Heart left ventricle (tissue), 16 donors: ENCODE data around the gene ANKRD24. TPM values are rescaled to one million over a fixed set of nuclear protein-coding genes. Genes with fewer than 3 reads are reported as not detected.

Source experiments
- ATAC-seq, 4 donors: fragments of 200-7000 bp; cut with Tn5 transposase; one replicate each; pipeline ENCODE4 v1.9.1; 2020 to 2022; ENCODE audit warnings: moderate library complexity in 4 of 4, mild to moderate bottlenecking in 3 of 4, moderate number of reproducible peaks in 1 of 4
- DNase-seq, 5 donors: peaks; one replicate each; pipeline ENCODE4 v3.0.0-alpha.2; 2020
- H3K27ac ChIP-seq, 12 donors: fragments of 200-600 bp; sonication (generic) in 4 of 12; one replicate each; pipeline versions ENCODE4 v1.5.0 to v1.8.0; 2016 to 2022; ENCODE audit warnings: mild to moderate bottlenecking in 2 of 12
- H3K27me3 ChIP-seq, 9 donors: fragments of 200-600 bp; sonication (generic) in 2 of 9; one replicate each; pipeline versions ENCODE4 v1.5.1 to v1.8.0; 2016 to 2022; ENCODE audit warnings: mild to moderate bottlenecking in 3 of 9
- H3K36me3 ChIP-seq, 9 donors: fragments of 200-600 bp; sonication (generic) in 2 of 9; one replicate each; pipeline versions ENCODE4 v1.5.0 to v1.8.0; 2018 to 2022; ENCODE audit warnings: mild to moderate bottlenecking in 2 of 9
- H3K4me1 ChIP-seq, 12 donors: fragments of 200-600 bp; sonication (generic) in 4 of 12; one replicate each; pipeline versions ENCODE4 v1.5.0 to v1.8.0; 2016 to 2022; ENCODE audit warnings: mild to moderate bottlenecking in 3 of 12
- H3K4me3 ChIP-seq, 12 donors: fragments of 200-600 bp; sonication (generic) in 4 of 12; one replicate each; pipeline versions ENCODE4 v1.5.0 to v1.8.0; 2017 to 2022; ENCODE audit warnings: mild to moderate bottlenecking in 9 of 12, moderate library complexity in 4 of 12
- H3K9me3 ChIP-seq, 12 donors: fragments of 200-600 bp; sonication (generic) in 4 of 12; one replicate each; pipeline versions ENCODE4 v1.5.0 to v1.8.0; 2016 to 2022; ENCODE audit warnings: mild to moderate bottlenecking in 1 of 12
- POLR2A ChIP-seq, 2 donors: fragments of 450-650 bp; IDR thresholded peaks; one replicate each; pipeline ENCODE4 v1.6.1; 2017; ENCODE audit warnings: antibody characterized with exemption in 2 of 2, mild to moderate bottlenecking in 2 of 2, moderate library complexity in 2 of 2
- WGBS, 4 donors: extraction: QIAGEN DNeasy Blood & Tissue Kit in 2 of 4; methylation state at CpG; one replicate each; pipeline versions ENCODE4 v1.1.5 to v1.1.7; 2013 to 2018; 5-methylcytosine and 5-hydroxymethylcytosine counted together
- intact Hi-C, 10 donors: fragments of 100-400 bp; cut with DNase I; formaldehyde crosslinking; loops; one replicate each; pipeline versions ENCODE4 v1.11.1 to v1.14.2; 2022
- polyA plus RNA-seq, 2 donors: library from polyadenylated mRNA; stranded (reverse); fragments of 200-250 nt; gene quantifications; one replicate each; pipeline ENCODE4 v1.2.3, GENCODE V29; 2013
- total RNA-seq, 9 donors: library from RNA; depleted of rRNA in 2 of 9; stranded (reverse); fragments of >200 nt in 2 of 9; fragmentation: NEBNext Ultra II Directional in 3 of 9; extraction: Animal tissue kit (Norgen Biotek cat#: 25700) in 3 of 9; gene quantifications; one replicate each; pipeline versions ENCODE4 v1.1.0 to v1.2.4, GENCODE V29; 2016 to 2023
- TF ChIP-seq, protein P1 (sequence below), 12 donors: fragments of 200-600 bp; sonication (generic) in 4 of 12; IDR thresholded peaks; one replicate each; pipeline versions ENCODE4 v1.5.0 to v1.8.0; 2018 to 2022; ENCODE audit warnings: antibody characterized with exemption in 12 of 12, mild to moderate bottlenecking in 5 of 12
- donor health status: ischemic (EF 13 %, LVEDD 7.1; RV severe dilation, severe dysfunction).
- donor health status: healthy with polysubstance abuse.
- donor health status: DM: no; HTN: yes; CAD: no.
- donor health status: DM: no; HTN: no; CAD: no.
- donor health status: ischemic (EF 25% LVEDD 6.9; RV normal size, moderate dysfunction).
- donor health status: ischemic (EF 25% LVEDD 5.7; RV mildly dilated, moderate dysfunction).
- donor health status: healthy.
- donor health status: DM: yes; HTN: yes; CAD: no.
- donor health status: ischemic (EF 35%, LVEDD 5.7; RV mildly dilated, moderate dysfunction).
- donor health status: nonischemic (EF 11% LVEDD 7.7; RV severe dilation, severe dysfunction).
- donor health status: DM: yes; HTN: yes; CAD: no.
- donor health status: PGD.
- donor health status: ischemic (EF 29% LVEDD 5.4; RV normal size, mild dysfunction).
- donor health status: nonischemic (EF 23%, LVEDD 6.1; RV moderate dilation, normal function).

ANKRD24 gene
- total and polyA plus RNA-seq, 11 donors = 0.12 to 1.4 (median 0.38) TPM; not detected in 3

DNA sequence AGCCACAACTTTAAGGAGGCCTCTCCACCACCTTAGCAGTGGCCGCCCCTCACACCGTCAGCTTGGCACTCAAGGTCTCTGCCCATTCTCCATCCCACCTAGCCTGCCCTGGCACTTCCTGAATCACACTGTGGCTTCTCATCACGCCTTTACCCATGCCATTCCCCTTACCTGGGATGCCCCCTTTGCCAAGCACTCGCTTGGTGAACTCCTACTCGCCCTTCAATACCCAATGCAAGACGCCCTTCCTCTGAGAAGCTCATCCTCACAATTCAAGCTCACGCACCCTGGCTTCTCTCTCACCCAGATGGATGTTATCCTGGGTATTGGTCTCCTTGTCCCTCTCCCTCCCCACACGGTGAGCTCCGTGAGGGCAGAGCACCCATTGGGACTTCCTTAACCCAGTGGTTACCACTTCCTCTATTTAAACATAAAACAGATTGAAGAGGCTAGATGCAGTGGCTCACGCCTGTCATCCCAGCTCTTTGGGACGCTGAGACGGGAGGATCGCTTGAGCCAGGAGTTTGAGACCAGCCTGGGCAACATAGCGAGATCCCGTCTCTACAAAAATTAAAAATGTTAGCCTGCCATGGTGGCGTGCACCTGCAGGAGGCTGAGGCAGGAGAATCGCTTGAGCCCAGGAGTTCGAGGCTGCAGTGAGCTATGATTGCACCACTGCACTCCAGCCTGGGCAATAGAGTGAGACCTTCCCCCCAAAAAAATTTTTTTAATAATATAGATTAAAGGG, 83.9 kb downstream of the ANKRD24 start:
- no peak overlapping the region for H3K4me3 ChIP-seq
- ATAC-seq (no peak), DNase-seq (no peak)
- TF ChIP-seq, protein P1, sequence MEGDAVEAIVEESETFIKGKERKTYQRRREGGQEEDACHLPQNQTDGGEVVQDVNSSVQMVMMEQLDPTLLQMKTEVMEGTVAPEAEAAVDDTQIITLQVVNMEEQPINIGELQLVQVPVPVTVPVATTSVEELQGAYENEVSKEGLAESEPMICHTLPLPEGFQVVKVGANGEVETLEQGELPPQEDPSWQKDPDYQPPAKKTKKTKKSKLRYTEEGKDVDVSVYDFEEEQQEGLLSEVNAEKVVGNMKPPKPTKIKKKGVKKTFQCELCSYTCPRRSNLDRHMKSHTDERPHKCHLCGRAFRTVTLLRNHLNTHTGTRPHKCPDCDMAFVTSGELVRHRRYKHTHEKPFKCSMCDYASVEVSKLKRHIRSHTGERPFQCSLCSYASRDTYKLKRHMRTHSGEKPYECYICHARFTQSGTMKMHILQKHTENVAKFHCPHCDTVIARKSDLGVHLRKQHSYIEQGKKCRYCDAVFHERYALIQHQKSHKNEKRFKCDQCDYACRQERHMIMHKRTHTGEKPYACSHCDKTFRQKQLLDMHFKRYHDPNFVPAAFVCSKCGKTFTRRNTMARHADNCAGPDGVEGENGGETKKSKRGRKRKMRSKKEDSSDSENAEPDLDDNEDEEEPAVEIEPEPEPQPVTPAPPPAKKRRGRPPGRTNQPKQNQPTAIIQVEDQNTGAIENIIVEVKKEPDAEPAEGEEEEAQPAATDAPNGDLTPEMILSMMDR (IDR thresholded peaks at IDR 0.05) = no peak
- no peak for TF ChIP-seq POLR2A (IDR thresholded peaks at IDR 0.05)
- intact Hi-C loops = loop anchor here (2.0 to 10.0 kb wide), 7 partner anchors 58 to 258 kb away; partner anchors contain the start of genes CHAF1A (in 3 of the 10) and SH3GL1 (in 3 of the 10)
- H3K4me1 ChIP-seq = peaks cover 0 to 7% (median 0%) of the 10 kb centered on the region in 12 donors
- peaks cover 0 to 95% (median 77%) of the 10 kb centered on the region in 9 donors for H3K36me3 ChIP-seq
- WGBS, 4 donors = 86 to 94% (median 93%) methylated on average over 18 of the region's 18 CpGs
- no peaks in the 10 kb centered on the region for H3K9me3 ChIP-seq
- H3K27ac ChIP-seq = no peak overlapping the region
- no peaks in the 10 kb centered on the region for H3K27me3 ChIP-seq

GRCh38 chr19:4267101-4267900, 84.8 kb downstream of the ANKRD24 start:
- 45 to 53% (median 46%) methylated on average over 21 of the region's 21 CpGs for WGBS, 4 donors
- Histone ChIP-seq H3K4me3 (no peak overlapping the region), H3K27ac (no peak overlapping the region), H3K27me3 (no peaks in the 10 kb centered on the region), H3K4me1 (peaks cover 0 to 7% (median 0%) of the 10 kb centered on the region in 12 donors), H3K9me3 (peaks cover 0 to 6% (median 0%) of the 10 kb centered on the region in 12 donors), H3K36me3 (peaks cover 0 to 94% (median 72%) of the 10 kb centered on the region in 9 donors)
- TF ChIP-seq, protein P1 (IDR thresholded peaks at IDR 0.05) = peak; percentile 75 to 92 (median 84)
- no peak for TF ChIP-seq POLR2A (IDR thresholded peaks at IDR 0.05)
- peak in 3 of 4 donors; percentile 56 to 78 (median 72) for ATAC-seq
- DNase-seq = peak in 3 of 5 donors; percentile 34 to 60 (median 43)
- intact Hi-C loops = loop anchor here (2.0 to 10.0 kb wide), 7 partner anchors 58 to 258 kb away; partner anchors contain the start of genes CHAF1A (in 3 of the 10) and SH3GL1 (in 3 of the 10)

GRCh38 chr19:4267901-4268815, 85.7 kb downstream of the ANKRD24 start:
- Histone ChIP-seq H3K4me1 (peaks cover 0 to 7% (median 0%) of the 10 kb centered on the region in 12 donors), H3K27ac (no peak overlapping the region), H3K27me3 (no peaks in the 10 kb centered on the region), H3K9me3 (peaks cover 0 to 6% (median 0%) of the 10 kb centered on the region in 12 donors), H3K36me3 (peaks cover 0 to 90% (median 64%) of the 10 kb centered on the region in 9 donors), H3K4me3 (no peak overlapping the region)
- WGBS, 4 donors = 82 to 92% (median 90%) methylated on average over 25 to 30 of the region's 30 CpGs
- TF ChIP-seq POLR2A (IDR thresholded peaks at IDR 0.05) = no peak
- TF ChIP-seq, protein P1 (IDR thresholded peaks at IDR 0.05) = peak in 2 of 12 donors; percentile 1 to 7
- DNase-seq (no peak), ATAC-seq (peak in 1 of 4 donors; percentile 11)
- intact Hi-C loops = loop anchor here (2.0 to 10.0 kb wide), 7 partner anchors 57 to 257 kb away; partner anchors contain the start of genes CHAF1A (in 3 of the 10) and SH3GL1 (in 3 of the 10)
